ENCODE data around the gene NAMPT.
"Not testable (repeated sequence)": the region's sequence is repeated elsewhere in the genome, so short reads cannot be mapped to it uniquely, and the experiment has no call there.

DNA sequence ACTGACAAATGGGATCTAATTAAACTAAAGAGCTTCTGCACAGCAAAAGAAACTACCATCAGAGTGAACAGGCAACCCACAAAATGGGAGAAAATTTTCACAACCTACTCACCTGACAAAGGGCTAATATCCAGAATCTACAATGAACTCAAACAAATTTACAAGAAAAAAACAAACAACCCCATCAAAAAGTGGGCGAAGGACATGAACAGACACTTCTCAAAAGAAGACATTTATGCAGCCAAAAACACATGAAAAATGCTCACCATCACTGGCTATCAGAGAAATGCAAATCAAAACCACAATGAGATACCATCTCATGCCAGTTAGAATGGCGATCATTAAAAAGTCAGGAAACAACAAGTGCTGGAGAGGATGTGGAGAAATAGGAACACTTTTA is 39.7 kb upstream of the NAMPT start:
- TF ChIP-seq, protein P1, sequence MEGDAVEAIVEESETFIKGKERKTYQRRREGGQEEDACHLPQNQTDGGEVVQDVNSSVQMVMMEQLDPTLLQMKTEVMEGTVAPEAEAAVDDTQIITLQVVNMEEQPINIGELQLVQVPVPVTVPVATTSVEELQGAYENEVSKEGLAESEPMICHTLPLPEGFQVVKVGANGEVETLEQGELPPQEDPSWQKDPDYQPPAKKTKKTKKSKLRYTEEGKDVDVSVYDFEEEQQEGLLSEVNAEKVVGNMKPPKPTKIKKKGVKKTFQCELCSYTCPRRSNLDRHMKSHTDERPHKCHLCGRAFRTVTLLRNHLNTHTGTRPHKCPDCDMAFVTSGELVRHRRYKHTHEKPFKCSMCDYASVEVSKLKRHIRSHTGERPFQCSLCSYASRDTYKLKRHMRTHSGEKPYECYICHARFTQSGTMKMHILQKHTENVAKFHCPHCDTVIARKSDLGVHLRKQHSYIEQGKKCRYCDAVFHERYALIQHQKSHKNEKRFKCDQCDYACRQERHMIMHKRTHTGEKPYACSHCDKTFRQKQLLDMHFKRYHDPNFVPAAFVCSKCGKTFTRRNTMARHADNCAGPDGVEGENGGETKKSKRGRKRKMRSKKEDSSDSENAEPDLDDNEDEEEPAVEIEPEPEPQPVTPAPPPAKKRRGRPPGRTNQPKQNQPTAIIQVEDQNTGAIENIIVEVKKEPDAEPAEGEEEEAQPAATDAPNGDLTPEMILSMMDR (IDR thresholded peaks at IDR 0.05): not testable (repeated sequence)
- not testable (repeated sequence) for TF ChIP-seq POLR2A (IDR thresholded peaks at IDR 0.05)

Measured in heart left ventricle (tissue), 13 donors.